HCT116 (cell line): ENCODE data around the gene TBK1. TPM values are rescaled to one million over a fixed set of nuclear protein-coding genes. Genes with fewer than 3 reads are reported as not detected.

Experiments used
- ATAC-seq: fragments of 200-7000 bp; cut with Tn5 transposase; 2 replicates; pipeline ENCODE4 v1.9.1; 2020; ENCODE audit warnings: mild to moderate bottlenecking, moderate library complexity
- BruUV-seq: library from RNA; stranded (reverse); fragments of 400-500 nt; replicated peaks from 2 replicates; lab custom pipeline; 2021; lab: Mats Ljungman, UMichigan
- CTCF ChIA-PET: fragments of 300-600 bp; sonication (Branson Sonifier 250); formaldehyde crosslinking; loops from one replicate; lab custom pipeline; 2021; ENCODE audit warnings: antibody characterized with exemption; lab: Charles Lee
- POLR2A ChIA-PET: fragments of 300-600, 350-600 bp; sonication (Branson Sonifier 250); formaldehyde crosslinking; loops from one replicate; lab custom pipeline; 2021; ENCODE audit warnings: antibody characterized with exemption; lab: Charles Lee
- RAD21 ChIA-PET, 2 experiments: fragments of 300-600 bp; sonication (Branson Sonifier 250); formaldehyde crosslinking; loops; one replicate each; lab custom pipeline; 2023; ENCODE audit warnings: low total read pairs in 2 of 2; ENCODE audit not compliant: uncharacterized antibody in 2 of 2, unreplicated experiment in 2 of 2, low non-redundant PET in 1 of 2; lab: Charles Lee
- DNase-seq: peaks from one replicate; pipeline ENCODE4 v3.0.0-alpha.2; 2010; ENCODE audit warnings: low read depth, low spot score
- H2AFZ ChIP-seq: fragments of 200-600 bp; shearing (Covaris generic), sonication (generic); 2 replicates; pipeline ENCODE4 v1.6.1; 2017; ENCODE audit warnings: low read depth, mixed run types, mixed read lengths, antibody characterized with exemption, low read length; ENCODE audit not compliant: poor library complexity, severe bottlenecking
- H3K27ac ChIP-seq: 2 replicates; pipeline ENCODE4 v1.5.1; 2012; ENCODE audit warnings: low read depth, low read length
- H3K27me3 ChIP-seq: fragments of 200-600 bp; sonication (generic); 2 replicates; pipeline ENCODE4 v1.6.1; 2016; ENCODE audit warnings: mixed run types, low read length, mixed read lengths; ENCODE audit not compliant: insufficient read depth
- H3K36me3 ChIP-seq, 2 experiments: fragments of 200-500 bp in 1 of 2; fragments of 200-600 bp in 1 of 2; sonication (Bioruptor generic) in 1 of 2; sonication (generic) in 1 of 2; 2 replicates each; pipeline versions ENCODE4 v1.5.1 to v1.6.1; 2014 to 2016; ENCODE audit warnings: low read length in 2 of 2, inconsistent platforms in 1 of 2, mixed read lengths in 1 of 2, mixed run types in 1 of 2; ENCODE audit not compliant: insufficient read depth in 2 of 2, control insufficient read depth in 1 of 2
- H3K4me1 ChIP-seq, 2 experiments: fragments of 200-600 bp in 1 of 2; sonication (generic) in 1 of 2; 2 replicates each; pipeline versions ENCODE4 v1.5.1 to v1.6.1; 2012 to 2017; ENCODE audit warnings: low read length in 2 of 2, inconsistent platforms in 1 of 2, mild to moderate bottlenecking in 1 of 2, mixed read lengths in 1 of 2, mixed run types in 1 of 2, moderate library complexity in 1 of 2; ENCODE audit not compliant: insufficient read depth in 2 of 2, control insufficient read depth in 1 of 2
- H3K4me2 ChIP-seq: fragments of 200-600 bp; sonication (generic); 2 replicates; pipeline ENCODE4 v1.6.1; 2017; ENCODE audit warnings: mixed run types, low read length, mixed read lengths
- H3K4me3 ChIP-seq, 2 experiments: fragments of 200-600 bp in 1 of 2; sonication (generic) in 1 of 2; replicated peaks in 1 of 2; 2 replicates each; pipeline ENCODE4 v1.5.1; 2011 to 2016; ENCODE audit warnings: low read length in 2 of 2, control low read depth in 1 of 2, low read depth in 1 of 2, mild to moderate bottlenecking in 1 of 2, mixed read lengths in 1 of 2, mixed run types in 1 of 2
- H3K79me2 ChIP-seq: fragments of 200-600 bp; sonication (generic); 2 replicates; pipeline ENCODE4 v1.6.1; 2017; ENCODE audit warnings: mild to moderate bottlenecking, mixed run types, low read length, moderate library complexity, mixed read lengths; ENCODE audit not compliant: insufficient read depth
- H3K9ac ChIP-seq: fragments of 200-600 bp; sonication (generic); 2 replicates; pipeline ENCODE4 v1.6.1; 2016; ENCODE audit warnings: low read length, mixed read lengths
- H3K9me2 ChIP-seq: fragments of 200-600 bp; sonication (generic), shearing (Covaris generic); 2 replicates; pipeline ENCODE4 v1.6.1; 2017; ENCODE audit warnings: mixed run types, mild to moderate bottlenecking, moderate library complexity; ENCODE audit not compliant: insufficient read depth
- H3K9me3 ChIP-seq, 2 experiments: fragments of 200-500 bp in 1 of 2; fragments of 200-600 bp in 1 of 2; sonication (Bioruptor generic) in 1 of 2; sonication (generic) in 1 of 2; 2 replicates each; pipeline ENCODE4 v1.6.1; 2014 to 2017; ENCODE audit warnings: low read length in 2 of 2, mixed read lengths in 2 of 2, inconsistent platforms in 1 of 2, low read depth in 1 of 2, mild to moderate bottlenecking in 1 of 2, mixed run types in 1 of 2, moderate library complexity in 1 of 2; ENCODE audit not compliant: control insufficient read depth in 1 of 2, insufficient read depth in 1 of 2
- H4K20me1 ChIP-seq: fragments of 200-600 bp; sonication (generic), shearing (Covaris generic); 2 replicates; pipeline ENCODE4 v1.6.1; 2017; ENCODE audit warnings: mixed run types, mild to moderate bottlenecking, moderate library complexity; ENCODE audit not compliant: insufficient read depth
- CBX3 ChIP-seq: IDR thresholded peaks from 2 replicates; pipeline ENCODE4 v1.6.1; 2012; ENCODE audit warnings: low read depth
- CEBPB ChIP-seq: IDR thresholded peaks from 2 replicates; pipeline ENCODE4 v1.6.1; 2012; ENCODE audit warnings: low read depth
- EGR1 ChIP-seq: IDR thresholded peaks from 2 replicates; pipeline ENCODE4 v1.6.1; 2012; ENCODE audit warnings: low read depth
- EZH2 ChIP-seq: fragments of 200-600 bp; sonication (generic); IDR thresholded peaks from 2 replicates; pipeline ENCODE4 v1.6.1; 2017; ENCODE audit warnings: antibody characterized with exemption, mixed run types
- EZH2phosphoT487 ChIP-seq: fragments of 200-600 bp; IDR thresholded peaks from 2 replicates; pipeline ENCODE4 v1.6.1; 2018; ENCODE audit warnings: antibody characterized with exemption, borderline replicate concordance
- FOSL1 ChIP-seq: IDR thresholded peaks from 2 replicates; pipeline ENCODE4 v1.6.1; 2012; ENCODE audit warnings: low read depth
- POLR2AphosphoS5 ChIP-seq: IDR thresholded peaks from 2 replicates; pipeline ENCODE4 v1.6.1; 2011; ENCODE audit warnings: mild to moderate bottlenecking, low read depth, low read length, moderate library complexity
- SP1 ChIP-seq: IDR thresholded peaks from 2 replicates; pipeline ENCODE4 v1.6.1; 2012; ENCODE audit warnings: low read depth
- SRF ChIP-seq: IDR thresholded peaks from 2 replicates; pipeline ENCODE4 v1.6.1; 2012; ENCODE audit warnings: low read depth
- TCF7L2 ChIP-seq: IDR thresholded peaks from 2 replicates; pipeline ENCODE4 v1.7.0; 2011; ENCODE audit warnings: borderline replicate concordance, inconsistent platforms; ENCODE audit not compliant: insufficient read depth, insufficient read length; ENCODE audit errors: extremely low read depth
- YY1 ChIP-seq: IDR thresholded peaks from 2 replicates; pipeline ENCODE4 v1.6.1; 2011; ENCODE audit warnings: low read length, low read depth, moderate library complexity, mild to moderate bottlenecking; ENCODE audit not compliant: insufficient replicate concordance; ENCODE audit errors: extremely low read depth
- ZFX ChIP-seq: fragments of 450-650 bp; IDR thresholded peaks from 2 replicates; pipeline ENCODE4 v1.6.1; 2017
- ZNF274 ChIP-seq: fragments of 200-500 bp; sonication (Bioruptor generic); IDR thresholded peaks from 2 replicates; pipeline ENCODE4 v1.6.1; 2014; ENCODE audit warnings: mild to moderate bottlenecking, low read depth, low read length, inconsistent platforms
- intact Hi-C: fragments of 100-400 bp; cut with micrococcal nuclease; formaldehyde crosslinking; loops from 2 replicates; pipeline ENCODE4 v1.10.0; 2022
- total RNA-seq: library from RNA; stranded (reverse); gene quantifications from one replicate; pipeline ENCODE4 v1.2.1, GENCODE V29; 2021; ENCODE audit not compliant: unreplicated experiment
- TF ChIP-seq, protein P1 (sequence below), 3 experiments: fragments of 200-600 bp in 1 of 3; sonication (generic) in 1 of 3; IDR thresholded peaks in 2 of 3; conservative IDR thresholded peaks in 1 of 3; 2 replicates each; pipeline ENCODE4 v1.5.1; 2012 to 2017; ENCODE audit warnings: low read depth in 2 of 3, low read length in 2 of 3, antibody characterized with exemption in 1 of 3, borderline replicate concordance in 1 of 3, control low read depth in 1 of 3, mild to moderate bottlenecking in 1 of 3, mixed read lengths in 1 of 3, mixed run types in 1 of 3, moderate library complexity in 1 of 3; ENCODE audit not compliant: insufficient read depth in 1 of 3
- TF ChIP-seq, protein P2 (sequence below): IDR thresholded peaks from 2 replicates; pipeline ENCODE4 v1.6.1; 2012
- TF ChIP-seq, protein P3 (sequence below): IDR thresholded peaks from 2 replicates; pipeline ENCODE4 v1.6.1; 2011; ENCODE audit warnings: mild to moderate bottlenecking, low read length, moderate library complexity; ENCODE audit not compliant: insufficient replicate concordance; ENCODE audit errors: extremely low read depth
- TF ChIP-seq, protein P4 (sequence below): IDR thresholded peaks from 2 replicates; pipeline ENCODE4 v1.6.1; 2012; ENCODE audit warnings: low read depth

TBK1 gene
- total RNA-seq, 1 experiment from 2014 or later: 27.0 TPM

DNA sequence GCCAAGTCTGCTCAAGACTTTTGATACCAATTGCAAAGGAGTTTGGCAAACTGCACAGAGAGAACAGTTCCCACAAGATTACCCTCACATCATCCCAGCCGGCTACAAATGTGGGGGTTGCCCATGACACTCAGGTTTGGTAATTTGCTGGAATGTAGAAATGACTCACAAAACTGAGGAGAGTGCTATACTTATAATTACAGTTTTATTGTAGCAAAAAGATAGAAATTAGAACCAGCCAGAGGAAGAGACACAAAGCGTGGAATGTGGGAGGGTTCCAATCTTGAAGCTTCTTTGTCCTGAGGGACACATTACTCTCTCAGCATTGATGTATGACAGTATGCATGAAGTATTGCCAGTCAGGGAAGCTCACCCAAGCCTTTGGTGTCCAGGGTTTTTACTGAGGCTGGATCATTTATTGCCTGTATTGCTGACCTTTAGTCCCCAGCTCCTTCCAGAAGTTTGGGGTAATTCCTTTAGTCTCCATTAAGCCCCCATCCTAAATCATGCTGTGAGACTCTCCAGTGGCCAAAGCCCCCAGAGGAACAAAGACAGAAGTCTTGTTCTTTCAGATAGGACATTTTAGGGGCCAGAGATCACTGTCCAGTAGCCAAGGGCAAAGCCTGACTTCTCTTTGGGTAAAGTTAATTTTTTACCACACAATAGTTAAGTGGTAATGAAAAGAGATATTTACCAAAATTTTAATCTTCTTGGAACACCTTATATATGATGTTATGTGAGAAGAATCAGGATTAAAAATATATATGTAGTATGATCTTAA is 9.9 kb downstream of the TBK1 start:
- BruUV-seq: no TSS peak
- Histone ChIP-seq H3K4me3 (no peak overlapping the region), H3K27me3 (no peaks in the 10 kb centered on the region), H3K9ac (no peak overlapping the region), H3K36me3 (peaks cover 25 to 34% of the 10 kb centered on the region in 2 experiments), H3K79me2 (peaks cover 49% of the 10 kb centered on the region), H4K20me1 (no peaks in the 10 kb centered on the region; the same call in 1 of the 2 replicates), H3K9me2 (no peaks in the 10 kb centered on the region), H3K27ac (no peak overlapping the region), H3K4me1 (no peaks in the 10 kb centered on the region), H2AFZ (no peak overlapping the region), H3K4me2 (no peak overlapping the region), H3K9me3 (no peaks in the 10 kb centered on the region)
- RAD21 ChIA-PET: no interaction called here
- intact Hi-C loops: no loop called here
- DNase-seq: no peak
- no peak for ATAC-seq
- no peak for TF ChIP-seq SRF
- no peak for TF ChIP-seq YY1
- TF ChIP-seq, protein P1, sequence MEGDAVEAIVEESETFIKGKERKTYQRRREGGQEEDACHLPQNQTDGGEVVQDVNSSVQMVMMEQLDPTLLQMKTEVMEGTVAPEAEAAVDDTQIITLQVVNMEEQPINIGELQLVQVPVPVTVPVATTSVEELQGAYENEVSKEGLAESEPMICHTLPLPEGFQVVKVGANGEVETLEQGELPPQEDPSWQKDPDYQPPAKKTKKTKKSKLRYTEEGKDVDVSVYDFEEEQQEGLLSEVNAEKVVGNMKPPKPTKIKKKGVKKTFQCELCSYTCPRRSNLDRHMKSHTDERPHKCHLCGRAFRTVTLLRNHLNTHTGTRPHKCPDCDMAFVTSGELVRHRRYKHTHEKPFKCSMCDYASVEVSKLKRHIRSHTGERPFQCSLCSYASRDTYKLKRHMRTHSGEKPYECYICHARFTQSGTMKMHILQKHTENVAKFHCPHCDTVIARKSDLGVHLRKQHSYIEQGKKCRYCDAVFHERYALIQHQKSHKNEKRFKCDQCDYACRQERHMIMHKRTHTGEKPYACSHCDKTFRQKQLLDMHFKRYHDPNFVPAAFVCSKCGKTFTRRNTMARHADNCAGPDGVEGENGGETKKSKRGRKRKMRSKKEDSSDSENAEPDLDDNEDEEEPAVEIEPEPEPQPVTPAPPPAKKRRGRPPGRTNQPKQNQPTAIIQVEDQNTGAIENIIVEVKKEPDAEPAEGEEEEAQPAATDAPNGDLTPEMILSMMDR (IDR thresholded peaks at IDR 0.05 in 2 of 3, conservative IDR thresholded peaks at IDR 0.05 in 1 of 3; ENCODE audit: borderline replicate concordance in 1 of 3, insufficient read depth in 1 of 3, low read depth in 2 of 3, low read length in 2 of 3): no peak
- no peak for TF ChIP-seq EGR1
- no peak for TF ChIP-seq TCF7L2
- no peak for TF ChIP-seq EZH2phosphoT487
- no peak for TF ChIP-seq ZFX
- no peak for TF ChIP-seq POLR2AphosphoS5
- TF ChIP-seq CEBPB: no peak
- no peak for TF ChIP-seq FOSL1
- no peak for TF ChIP-seq CBX3
- no peak for TF ChIP-seq ZNF274
- TF ChIP-seq SP1: no peak
- TF ChIP-seq, protein P2, sequence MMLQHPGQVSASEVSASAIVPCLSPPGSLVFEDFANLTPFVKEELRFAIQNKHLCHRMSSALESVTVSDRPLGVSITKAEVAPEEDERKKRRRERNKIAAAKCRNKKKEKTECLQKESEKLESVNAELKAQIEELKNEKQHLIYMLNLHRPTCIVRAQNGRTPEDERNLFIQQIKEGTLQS: no peak
- TF ChIP-seq, protein P3, sequence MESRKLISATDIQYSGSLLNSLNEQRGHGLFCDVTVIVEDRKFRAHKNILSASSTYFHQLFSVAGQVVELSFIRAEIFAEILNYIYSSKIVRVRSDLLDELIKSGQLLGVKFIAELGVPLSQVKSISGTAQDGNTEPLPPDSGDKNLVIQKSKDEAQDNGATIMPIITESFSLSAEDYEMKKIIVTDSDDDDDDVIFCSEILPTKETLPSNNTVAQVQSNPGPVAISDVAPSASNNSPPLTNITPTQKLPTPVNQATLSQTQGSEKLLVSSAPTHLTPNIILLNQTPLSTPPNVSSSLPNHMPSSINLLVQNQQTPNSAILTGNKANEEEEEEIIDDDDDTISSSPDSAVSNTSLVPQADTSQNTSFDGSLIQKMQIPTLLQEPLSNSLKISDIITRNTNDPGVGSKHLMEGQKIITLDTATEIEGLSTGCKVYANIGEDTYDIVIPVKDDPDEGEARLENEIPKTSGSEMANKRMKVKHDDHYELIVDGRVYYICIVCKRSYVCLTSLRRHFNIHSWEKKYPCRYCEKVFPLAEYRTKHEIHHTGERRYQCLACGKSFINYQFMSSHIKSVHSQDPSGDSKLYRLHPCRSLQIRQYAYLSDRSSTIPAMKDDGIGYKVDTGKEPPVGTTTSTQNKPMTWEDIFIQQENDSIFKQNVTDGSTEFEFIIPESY: no peak
- TF ChIP-seq EZH2: no peak
- TF ChIP-seq, protein P4, sequence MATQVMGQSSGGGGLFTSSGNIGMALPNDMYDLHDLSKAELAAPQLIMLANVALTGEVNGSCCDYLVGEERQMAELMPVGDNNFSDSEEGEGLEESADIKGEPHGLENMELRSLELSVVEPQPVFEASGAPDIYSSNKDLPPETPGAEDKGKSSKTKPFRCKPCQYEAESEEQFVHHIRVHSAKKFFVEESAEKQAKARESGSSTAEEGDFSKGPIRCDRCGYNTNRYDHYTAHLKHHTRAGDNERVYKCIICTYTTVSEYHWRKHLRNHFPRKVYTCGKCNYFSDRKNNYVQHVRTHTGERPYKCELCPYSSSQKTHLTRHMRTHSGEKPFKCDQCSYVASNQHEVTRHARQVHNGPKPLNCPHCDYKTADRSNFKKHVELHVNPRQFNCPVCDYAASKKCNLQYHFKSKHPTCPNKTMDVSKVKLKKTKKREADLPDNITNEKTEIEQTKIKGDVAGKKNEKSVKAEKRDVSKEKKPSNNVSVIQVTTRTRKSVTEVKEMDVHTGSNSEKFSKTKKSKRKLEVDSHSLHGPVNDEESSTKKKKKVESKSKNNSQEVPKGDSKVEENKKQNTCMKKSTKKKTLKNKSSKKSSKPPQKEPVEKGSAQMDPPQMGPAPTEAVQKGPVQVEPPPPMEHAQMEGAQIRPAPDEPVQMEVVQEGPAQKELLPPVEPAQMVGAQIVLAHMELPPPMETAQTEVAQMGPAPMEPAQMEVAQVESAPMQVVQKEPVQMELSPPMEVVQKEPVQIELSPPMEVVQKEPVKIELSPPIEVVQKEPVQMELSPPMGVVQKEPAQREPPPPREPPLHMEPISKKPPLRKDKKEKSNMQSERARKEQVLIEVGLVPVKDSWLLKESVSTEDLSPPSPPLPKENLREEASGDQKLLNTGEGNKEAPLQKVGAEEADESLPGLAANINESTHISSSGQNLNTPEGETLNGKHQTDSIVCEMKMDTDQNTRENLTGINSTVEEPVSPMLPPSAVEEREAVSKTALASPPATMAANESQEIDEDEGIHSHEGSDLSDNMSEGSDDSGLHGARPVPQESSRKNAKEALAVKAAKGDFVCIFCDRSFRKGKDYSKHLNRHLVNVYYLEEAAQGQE: no peak
- POLR2A ChIA-PET: interaction anchor here (1.0 kb wide), 1 partner anchor 11 kb away, joined by 3 read pairs; no protein-coding TSS in a partner anchor
- CTCF ChIA-PET: no interaction called here
